GM04504 (cell line): ENCODE results near the gene ATP4B.

ENCODE experiments used
- DNase-seq: peaks from one replicate; pipeline ENCODE4 v3.0.0-alpha.2; 2012; ENCODE audit warnings: low read depth

The ATP4B gene

DNA sequence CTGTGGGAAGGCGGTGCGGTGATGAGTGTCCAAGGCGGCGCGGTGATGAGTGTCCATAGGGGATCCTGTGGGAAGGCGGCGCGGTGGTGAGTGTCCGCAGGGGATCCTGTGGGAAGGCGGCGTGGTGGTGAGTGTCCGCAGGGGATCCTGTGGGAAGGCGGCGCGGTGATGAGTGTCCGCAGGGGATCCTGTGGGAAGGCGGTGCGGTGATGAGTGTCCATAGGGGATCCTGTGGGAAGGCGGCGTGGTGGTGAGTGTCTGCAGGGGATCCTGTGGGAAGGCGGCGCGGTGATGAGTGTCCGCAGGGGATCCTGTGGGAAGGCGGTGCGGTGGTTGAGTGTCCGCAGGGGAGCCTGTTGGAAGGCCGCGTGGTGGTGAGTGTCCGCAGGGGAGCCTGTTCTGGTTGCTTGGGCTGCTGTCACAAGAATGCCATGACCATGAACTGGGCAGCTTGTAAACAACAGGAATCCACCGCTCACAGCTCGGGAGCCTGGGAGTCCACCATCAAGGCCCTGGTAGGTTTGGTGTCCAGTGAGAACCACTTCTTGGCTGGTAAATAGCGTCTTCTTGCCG lies 52.0 kb downstream of the ATP4B start:
- DNase-seq, result no peak

DNA sequence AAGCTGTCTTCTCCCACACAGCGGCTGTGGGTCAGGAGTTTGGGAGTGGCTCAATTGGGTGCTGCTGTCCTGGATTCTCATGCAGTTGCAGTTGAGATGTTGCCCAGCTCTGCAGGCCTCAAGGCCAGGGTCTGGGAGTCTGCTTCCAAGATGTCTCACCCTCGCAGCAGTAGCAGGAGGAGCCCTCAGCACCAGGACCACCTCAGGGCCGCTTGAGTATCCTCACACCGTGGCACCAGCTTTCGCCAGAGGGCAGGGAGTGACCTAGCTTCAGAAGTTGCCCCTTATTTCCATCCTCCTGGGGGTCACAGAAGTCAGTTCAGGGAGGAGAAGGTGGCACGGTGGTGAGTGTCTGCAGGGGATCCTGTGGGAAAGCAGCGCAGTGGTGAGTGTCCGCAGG lies 52.5 kb downstream of the ATP4B start:
- no peak for DNase-seq

DNA sequence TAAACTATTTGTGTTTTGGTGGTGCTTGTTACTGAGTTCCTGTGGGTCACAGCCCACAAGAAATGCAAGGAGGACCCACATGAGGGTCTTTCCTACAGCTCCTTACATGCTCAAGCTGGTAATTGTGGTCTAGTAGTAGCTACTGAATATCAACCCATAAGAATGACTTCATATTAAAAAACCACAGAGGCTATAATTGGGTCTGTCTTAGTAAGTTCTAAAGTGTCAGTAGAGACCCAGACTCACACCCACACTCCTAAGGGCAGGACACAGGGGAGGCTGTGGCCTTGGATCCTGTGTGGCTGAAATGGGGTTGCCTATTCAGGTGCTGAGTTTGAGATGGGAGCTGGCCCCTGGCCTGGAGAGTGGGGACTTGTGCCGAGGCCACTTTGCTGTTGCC lies 53.8 kb downstream of the ATP4B start:
- DNase-seq, result no peak

DNA sequence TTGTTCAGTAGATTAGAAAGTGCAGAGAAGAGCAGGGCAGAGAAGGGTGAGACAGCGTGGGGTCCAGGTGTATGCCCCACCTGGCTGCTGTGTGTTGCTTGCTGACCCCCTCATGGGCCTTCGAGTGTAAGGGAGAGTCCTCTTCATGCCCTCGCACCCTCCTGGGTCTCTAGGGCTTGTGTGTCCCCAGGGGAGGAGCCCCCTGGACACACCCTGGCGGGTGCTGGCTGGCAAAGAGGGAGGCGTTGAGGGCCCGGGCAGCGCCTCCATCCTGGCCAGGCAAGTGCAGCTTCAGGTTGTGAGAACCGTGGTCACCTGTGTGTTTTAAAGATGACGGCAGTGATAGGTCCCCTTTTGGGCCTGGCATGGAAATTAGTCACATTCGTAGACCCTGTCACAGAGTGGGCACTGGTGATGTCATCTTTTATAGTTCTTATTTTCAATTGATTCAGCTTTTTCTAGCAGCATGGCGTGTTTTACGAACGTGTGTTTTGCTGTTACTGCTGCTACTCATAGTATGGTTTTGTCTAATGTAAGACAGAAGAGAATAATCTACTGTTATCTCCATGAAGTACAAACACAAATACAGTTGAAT lies 54.8 kb downstream of the ATP4B start:
- DNase-seq, result no peak

DNA sequence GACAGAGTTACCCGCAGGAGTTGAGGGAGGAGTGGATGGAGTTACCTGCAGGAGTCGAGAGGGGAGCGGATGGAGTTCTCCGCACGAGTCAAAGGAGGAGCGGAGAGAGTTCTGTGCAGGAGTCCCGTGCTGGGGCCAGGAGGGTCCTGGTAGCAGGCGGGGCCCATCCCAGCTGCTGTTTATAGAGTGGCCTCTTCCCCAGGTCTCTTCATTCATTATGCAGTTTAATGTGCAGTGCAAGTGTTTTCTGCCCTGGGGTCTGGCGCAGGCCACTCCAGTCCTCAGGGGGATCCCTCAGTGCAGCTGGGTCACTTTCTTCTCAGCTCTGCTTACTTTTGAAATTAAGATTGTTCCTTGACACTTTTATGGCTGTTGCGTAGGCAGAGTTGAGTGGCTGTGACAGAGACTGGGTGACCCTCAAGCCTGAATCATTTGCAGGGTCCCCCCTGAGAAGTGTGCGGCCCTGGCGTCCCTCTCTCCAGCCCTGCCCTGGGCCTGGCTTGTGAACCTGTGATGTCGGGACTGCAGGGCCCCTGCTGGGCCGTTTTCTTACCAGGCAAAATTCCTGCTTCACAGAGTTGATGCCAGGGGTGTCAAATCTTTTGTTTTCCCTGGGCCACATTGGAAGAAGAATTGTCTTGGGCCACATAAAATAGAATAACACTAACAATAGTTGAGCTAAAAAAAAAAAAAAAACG lies 55.6 kb downstream of the ATP4B start:
- DNase-seq, result no peak

DNA sequence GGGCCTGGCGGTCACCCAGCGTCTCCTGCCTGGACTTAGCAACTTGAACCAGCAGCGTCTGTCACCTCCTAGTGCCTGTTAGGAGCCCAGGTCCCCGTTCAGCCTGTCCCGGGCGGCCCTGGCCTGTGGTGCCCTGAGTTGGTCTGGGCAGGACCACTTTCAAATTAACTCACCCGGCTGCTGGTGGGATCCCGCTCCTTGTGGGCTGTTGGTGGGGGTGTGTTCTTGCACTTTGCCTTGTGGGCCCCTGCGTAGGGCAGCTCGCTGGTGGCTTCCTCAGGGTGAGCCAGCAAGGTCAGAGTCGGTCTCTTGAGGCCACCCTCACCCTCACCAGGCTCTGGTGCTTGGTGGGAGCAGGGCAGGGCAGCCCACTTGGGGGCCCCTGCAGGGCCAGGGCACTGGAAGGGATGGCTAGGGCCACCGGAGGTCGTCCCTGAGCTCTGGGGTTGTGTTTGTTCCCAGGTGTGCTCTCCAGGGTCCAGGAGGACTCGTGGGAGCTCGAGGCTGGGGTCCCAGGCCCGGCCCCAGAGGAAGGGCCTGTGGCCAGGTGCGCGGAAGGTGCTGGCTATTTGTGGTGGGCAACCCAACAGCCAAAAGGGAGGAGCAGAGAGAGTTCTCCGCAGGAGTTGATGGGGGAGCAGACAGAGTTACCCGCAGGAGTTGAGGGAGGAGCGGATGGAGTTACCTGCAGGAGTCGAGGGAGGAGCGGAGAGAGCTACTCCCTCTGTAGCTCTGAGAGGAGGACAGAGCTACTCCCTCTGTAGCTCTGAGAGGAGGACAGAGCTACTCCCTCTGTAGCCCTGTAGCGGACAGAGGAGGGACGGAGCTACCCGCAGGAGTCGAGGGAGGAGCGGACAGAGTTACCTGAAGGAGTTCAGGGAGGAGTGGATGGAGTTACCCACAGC lies 56.6 kb downstream of the ATP4B start:
- no peak for DNase-seq

DNA sequence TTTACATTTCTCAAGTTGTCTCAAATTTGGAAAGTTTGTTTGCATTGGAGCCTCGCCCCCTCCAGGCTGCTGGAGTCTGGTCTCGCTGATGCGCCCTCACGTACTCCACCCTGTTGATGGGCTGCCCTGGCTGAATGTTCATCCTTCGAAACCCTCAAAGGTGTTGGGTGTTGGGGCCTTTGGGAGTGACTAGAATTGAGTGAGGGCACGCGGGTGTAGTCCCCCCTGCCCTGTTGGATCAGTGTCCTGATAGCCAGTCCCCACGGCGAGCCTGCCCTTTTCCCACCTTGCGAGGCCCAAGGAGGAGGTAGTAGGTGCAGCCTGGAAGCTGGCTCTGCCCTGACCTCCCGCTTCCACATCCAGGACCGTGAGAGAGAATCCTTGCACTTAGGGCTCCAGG lies 58.6 kb downstream of the ATP4B start:
- no peak for DNase-seq
